ENCODE measurements around the gene TPPP2. TPM values are rescaled to one million over a fixed set of nuclear protein-coding genes. Genes with fewer than 3 reads are reported as not detected.

Gene TPPP2
- total RNA-seq, 2 donors from 2014 or later = 0.73 to 1.7 TPM

- Mint-ChIP-seq H3K9me3 (no peaks in the 10 kb centered on the region), H3K27me3 (ENCODE audit: insufficient read depth) (peaks cover 28% of the 10 kb centered on the region), H3K4me1 (peaks cover 27% of the 10 kb centered on the region), H3K36me3 (ENCODE audit: low read depth) (no peaks in the 10 kb centered on the region), H3K27ac (no peak overlapping the region), H3K4me3 (no peak overlapping the region)
- Histone ChIP-seq H3K9ac (ENCODE audit: extremely low read depth, low read length, poor library complexity, severe bottlenecking) (no peak overlapping the region), H3K4me1 (ENCODE audit: control insufficient read depth, insufficient read depth, low read length) (peaks cover 4% of the 10 kb centered on the region), H3K9me3 (ENCODE audit: control insufficient read depth, low read length) (no peaks in the 10 kb centered on the region), H3K27me3 (ENCODE audit: control insufficient read depth, insufficient read depth, low read length, poor library complexity, severe bottlenecking) (no peaks in the 10 kb centered on the region), H3K4me3 (ENCODE audit: low read length) (no peak overlapping the region), H3K36me3 (ENCODE audit: control insufficient read depth, insufficient read depth, low read length) (no peaks in the 10 kb centered on the region), H3K27ac (ENCODE audit: low read depth, low read length) (no peak overlapping the region)
- 89 to 96% methylated on average over 3 of the region's 3 CpGs for WGBS, 2 experiments (ENCODE audit: insufficient coverage in 1 of 2, insufficient read length in 1 of 2)
- DNase-seq = no peak
- no peak for TF ChIP-seq CTCF (conservative IDR thresholded peaks at IDR 0.05)
These were observed 7.1 kb downstream of the TPPP2 start for GRCh38 chr14:21037156-21037555.

DNA sequence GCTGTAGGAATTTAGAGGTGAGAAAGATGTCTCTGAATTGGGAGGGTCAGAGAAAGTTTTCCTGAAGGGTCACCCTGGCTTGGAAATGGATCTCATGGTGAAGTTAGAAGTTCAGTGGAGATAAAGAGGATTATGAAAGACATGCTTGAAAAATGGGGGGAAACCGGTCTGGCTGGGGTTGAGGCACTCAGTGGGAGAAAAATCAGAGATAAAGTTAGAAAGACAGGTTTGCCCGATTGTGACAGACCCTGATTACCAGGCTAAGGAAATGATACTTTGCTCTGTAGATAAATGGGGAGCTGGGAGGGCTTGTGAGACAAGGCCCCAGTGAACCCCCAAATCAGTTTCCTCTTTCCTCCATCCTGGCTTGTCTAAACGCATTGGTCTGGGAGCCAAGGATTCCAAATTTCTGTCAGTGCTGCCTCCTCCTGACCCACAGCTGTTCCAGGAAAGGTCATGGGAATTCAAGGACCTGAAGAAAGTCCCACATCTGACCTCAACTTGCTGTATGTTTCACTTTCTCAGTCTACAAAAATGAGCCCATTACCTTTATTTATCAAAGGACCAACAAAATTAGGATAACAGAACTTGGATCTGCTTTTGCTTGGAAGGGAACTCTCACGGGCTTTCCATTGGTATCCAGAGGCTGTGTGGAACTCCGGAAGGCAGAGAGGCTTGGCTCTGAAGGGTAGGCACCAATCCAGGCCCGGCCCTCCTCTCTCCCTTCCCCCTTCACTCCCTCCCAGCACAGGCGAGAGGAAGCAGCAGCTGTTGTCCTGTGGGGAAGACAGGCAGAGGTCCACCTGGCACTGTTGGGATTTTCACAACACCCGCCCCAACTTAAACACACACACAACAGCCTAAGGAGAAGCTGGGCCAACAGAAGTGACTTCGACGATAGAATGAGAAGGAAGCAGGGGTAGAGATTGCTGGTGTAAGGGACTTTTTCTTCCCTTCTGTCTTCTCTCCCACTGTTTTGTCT, 8.7 kb downstream of the TPPP2 start:
- 51 to 52% methylated on average over 5 to 7 of the region's 10 CpGs for WGBS, 2 experiments (ENCODE audit: insufficient coverage in 1 of 2, insufficient read length in 1 of 2)
- peak overlapping the region; percentile 2 for H3K27ac Mint-ChIP-seq
- H3K9me3 Mint-ChIP-seq = no peaks in the 10 kb centered on the region
- Histone ChIP-seq H3K4me1 (ENCODE audit: control insufficient read depth, insufficient read depth, low read length) (peaks cover 4% of the 10 kb centered on the region), H3K4me3 (ENCODE audit: low read length) (peak overlapping the region; percentile 31), H3K9me3 (ENCODE audit: control insufficient read depth, low read length) (no peaks in the 10 kb centered on the region), H3K27ac (ENCODE audit: low read depth, low read length) (peak overlapping the region; percentile 48), H3K36me3 (ENCODE audit: control insufficient read depth, insufficient read depth, low read length) (no peaks in the 10 kb centered on the region), H3K9ac (ENCODE audit: extremely low read depth, low read length, poor library complexity, severe bottlenecking) (no peak overlapping the region), H3K27me3 (ENCODE audit: control insufficient read depth, insufficient read depth, low read length, poor library complexity, severe bottlenecking) (peaks cover 8% of the 10 kb centered on the region)
- DNase-seq = peak; percentile 85
- no peaks in the 10 kb centered on the region for H3K36me3 Mint-ChIP-seq (ENCODE audit: low read depth)
- peaks cover 27% of the 10 kb centered on the region for H3K4me1 Mint-ChIP-seq
- H3K4me3 Mint-ChIP-seq = no peak overlapping the region
- no peak for TF ChIP-seq CTCF (conservative IDR thresholded peaks at IDR 0.05)
- peaks cover 30% of the 10 kb centered on the region for H3K27me3 Mint-ChIP-seq (ENCODE audit: insufficient read depth)

- no peak overlapping the region for H3K27ac ChIP-seq (ENCODE audit: low read depth, low read length)
- peak; percentile 79 for DNase-seq
- no peaks in the 10 kb centered on the region for H3K36me3 ChIP-seq (ENCODE audit: control insufficient read depth, insufficient read depth, low read length)
- H3K4me3 ChIP-seq (ENCODE audit: low read length) = no peak overlapping the region
- Mint-ChIP-seq H3K9me3 (no peaks in the 10 kb centered on the region), H3K27me3 (ENCODE audit: insufficient read depth) (peaks cover 30% of the 10 kb centered on the region), H3K36me3 (ENCODE audit: low read depth) (no peaks in the 10 kb centered on the region), H3K4me3 (no peak overlapping the region), H3K4me1 (peaks cover 27% of the 10 kb centered on the region), H3K27ac (no peak overlapping the region)
- H3K9ac ChIP-seq (ENCODE audit: extremely low read depth, low read length, poor library complexity, severe bottlenecking) = no peak overlapping the region
- peak; percentile 84 for TF ChIP-seq CTCF (conservative IDR thresholded peaks at IDR 0.05)
- H3K9me3 ChIP-seq (ENCODE audit: control insufficient read depth, low read length) = no peaks in the 10 kb centered on the region
- peaks cover 8% of the 10 kb centered on the region for H3K27me3 ChIP-seq (ENCODE audit: control insufficient read depth, insufficient read depth, low read length, poor library complexity, severe bottlenecking)
- peaks cover 4% of the 10 kb centered on the region for H3K4me1 ChIP-seq (ENCODE audit: control insufficient read depth, insufficient read depth, low read length)
- 64 to 81% methylated on average over 6 to 8 of the region's 8 CpGs for WGBS, 2 experiments (ENCODE audit: insufficient coverage in 1 of 2, insufficient read length in 1 of 2)
These were observed 9.8 kb downstream of the TPPP2 start for GRCh38 chr14:21039585-21040369.
